ENCODE results near the gene ASB18.
A peak's percentile ranks its signal among the peaks of the same experiment; 100 is the strongest.
"Not testable (repeated sequence)": the region's sequence is repeated elsewhere in the genome, so short reads cannot be mapped to it uniquely, and the experiment has no call there.

ASB18 gene, protein sequence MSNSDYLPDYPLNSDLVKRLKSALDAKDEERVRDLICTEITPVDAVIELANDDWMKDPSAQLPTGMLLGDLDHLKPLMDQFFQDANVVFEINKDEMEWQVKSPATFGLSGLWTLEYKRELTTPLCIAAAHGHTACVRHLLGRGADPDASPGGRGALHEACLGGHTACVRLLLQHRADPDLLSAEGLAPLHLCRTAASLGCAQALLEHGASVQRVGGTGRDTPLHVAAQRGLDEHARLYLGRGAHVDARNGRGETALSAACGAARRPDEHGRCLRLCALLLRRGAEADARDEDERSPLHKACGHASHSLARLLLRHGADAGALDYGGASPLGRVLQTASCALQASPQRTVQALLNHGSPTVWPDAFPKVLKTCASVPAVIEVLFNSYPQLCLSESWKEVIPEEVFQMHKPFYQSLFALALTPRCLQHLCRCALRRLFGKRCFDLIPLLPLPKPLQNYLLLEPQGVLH

DNA sequence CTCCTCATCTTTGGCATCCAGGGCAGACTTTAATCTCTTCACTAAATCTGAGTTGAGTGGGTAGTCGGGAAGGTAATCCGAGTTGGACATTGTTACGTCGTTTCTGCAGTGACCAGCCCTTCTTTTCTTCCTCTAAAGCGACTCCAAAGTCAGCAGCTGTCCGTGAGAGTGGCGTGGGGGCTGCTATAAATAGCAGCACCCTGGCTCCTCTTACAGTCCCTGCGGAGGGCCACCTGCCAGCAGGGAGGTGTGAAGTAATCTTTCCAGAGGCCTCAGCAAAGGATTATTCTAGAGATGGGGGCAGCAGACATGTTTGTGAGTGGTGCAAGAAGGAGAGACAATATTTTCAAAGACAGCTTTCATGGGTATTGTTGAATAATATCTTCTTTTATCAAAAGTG is at the start of gene ASB18:
ASB18 (minus strand) TSS at position 151 of the 400 bp plus-strand sequence; CDS start at position 90, 61 bp downstream.
- no peak for DNase-seq

DNA sequence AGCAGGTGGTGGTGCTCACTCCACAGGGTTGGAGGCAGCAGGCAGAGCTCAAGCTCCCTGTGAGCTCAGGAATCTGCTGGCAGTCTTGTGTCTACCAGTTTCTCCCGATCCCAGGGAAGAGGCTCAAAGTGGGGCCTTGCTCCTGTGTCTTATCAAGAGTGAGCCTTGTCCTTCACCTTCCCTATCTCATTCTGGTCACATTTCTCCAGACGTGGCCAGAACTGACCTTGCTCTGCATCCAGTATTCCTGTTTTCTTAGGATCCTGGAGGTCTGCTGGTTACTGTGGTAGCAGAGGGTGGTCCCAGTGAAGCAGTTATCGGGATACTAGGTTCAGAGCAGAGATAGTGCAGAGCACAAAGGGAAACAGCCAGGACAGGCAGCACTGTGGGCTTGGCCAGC is 47.1 kb upstream of the ASB18 start:
- no peak for DNase-seq

GRCh38 chr2:236309669-236310029 is 45.4 kb upstream of the ASB18 start:
- DNase-seq = peak in 2 of 14 donors; percentile 12 to 20

DNA sequence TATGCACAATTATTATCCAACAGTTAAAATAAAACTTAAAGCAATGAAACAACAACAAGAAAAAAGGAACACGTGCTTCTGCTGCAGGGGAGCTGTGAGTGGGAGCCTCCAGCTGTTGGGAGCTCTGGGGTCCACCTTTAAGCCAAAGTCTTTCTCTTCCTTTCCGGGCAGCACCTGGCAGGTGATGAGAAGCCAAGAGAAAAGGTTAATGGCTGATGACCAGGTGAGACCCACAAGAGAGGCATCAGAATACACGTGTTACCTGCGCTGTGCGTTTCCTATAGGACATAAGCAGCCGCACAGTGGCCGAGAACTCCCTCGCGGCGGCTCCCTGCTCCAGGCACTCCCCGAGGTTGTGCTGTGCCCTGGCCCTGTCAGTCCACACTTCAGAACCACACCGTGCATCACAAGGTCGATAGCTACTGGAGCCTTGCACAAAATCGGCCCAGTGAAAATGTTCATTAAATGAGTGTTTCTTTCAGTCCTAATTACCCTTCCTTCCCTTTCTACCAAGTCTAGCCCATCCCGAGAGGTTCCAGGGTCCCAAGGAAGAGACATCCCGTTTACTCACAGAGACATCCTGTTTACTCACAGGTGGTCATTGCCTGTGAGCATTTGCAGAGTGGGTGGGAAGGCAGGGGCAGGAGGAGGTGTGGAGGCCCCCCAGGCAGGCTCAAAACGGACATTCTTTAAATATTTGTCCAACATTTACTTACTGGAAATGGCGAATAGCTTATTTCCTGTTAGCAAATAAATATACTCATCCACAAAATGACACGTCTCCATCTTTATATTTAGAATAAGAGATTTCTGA is 44.9 kb upstream of the ASB18 start:
- DNase-seq = no peak

GRCh38 chr2:236307641-236308040 is 43.4 kb upstream of the ASB18 start:
- no peak for DNase-seq

DNA sequence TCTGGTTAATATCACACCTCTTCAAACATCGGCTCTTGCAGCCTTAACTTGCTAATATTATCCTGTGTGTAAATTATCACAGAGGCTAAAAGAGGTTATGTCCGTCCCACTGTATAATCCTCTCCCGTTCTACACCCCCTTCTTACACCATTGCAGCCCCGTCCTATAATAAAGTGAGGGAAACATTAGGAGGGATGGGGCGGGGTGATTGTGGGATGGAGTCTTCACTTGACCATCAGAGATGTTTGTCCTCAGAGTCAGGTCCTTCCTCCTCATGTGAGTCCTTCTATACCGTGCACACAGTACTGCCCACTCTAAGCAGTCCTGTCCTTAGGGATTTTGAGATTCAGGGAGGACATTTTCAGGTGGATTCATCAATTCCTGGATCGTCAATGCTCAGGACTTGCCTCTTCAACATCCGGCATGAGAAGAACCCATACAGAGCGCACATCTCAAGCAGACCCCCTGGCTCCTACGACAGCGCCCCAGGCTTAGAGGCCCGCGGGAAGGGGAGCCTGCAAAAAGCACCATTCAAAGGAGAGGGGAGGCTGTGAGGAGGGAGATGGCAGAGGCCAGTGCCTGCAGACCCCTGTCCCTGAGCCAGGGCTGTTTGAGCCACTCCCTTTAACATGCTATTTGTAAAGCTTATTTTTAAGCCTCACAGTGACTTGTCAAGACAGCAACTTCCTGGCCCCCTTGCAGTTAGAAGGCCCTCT is 42.8 kb upstream of the ASB18 start:
- DNase-seq = no peak

- no peak for DNase-seq
These were observed 41.9 kb upstream of the ASB18 start for GRCh38 chr2:236305964-236306605.

DNA sequence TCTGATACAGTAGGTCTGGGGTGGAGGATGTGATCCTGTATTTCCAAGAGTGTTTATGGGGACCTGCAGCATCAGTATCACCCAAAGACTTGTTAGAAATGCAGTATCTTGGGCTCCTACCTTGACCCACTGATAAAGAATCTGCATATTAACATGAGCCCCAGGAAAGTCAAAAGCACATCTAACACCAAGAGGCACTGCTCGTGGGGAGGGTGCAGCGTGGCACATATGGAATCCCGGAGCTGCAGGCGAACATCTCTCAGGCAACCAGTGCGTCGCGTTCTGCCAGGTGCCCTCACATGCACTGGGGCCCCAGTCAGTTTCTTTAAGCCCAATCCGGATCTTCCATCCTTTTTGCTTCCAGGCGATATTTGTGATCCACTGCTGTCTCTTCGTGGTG is 41.3 kb upstream of the ASB18 start:
- DNase-seq = no peak

DNA sequence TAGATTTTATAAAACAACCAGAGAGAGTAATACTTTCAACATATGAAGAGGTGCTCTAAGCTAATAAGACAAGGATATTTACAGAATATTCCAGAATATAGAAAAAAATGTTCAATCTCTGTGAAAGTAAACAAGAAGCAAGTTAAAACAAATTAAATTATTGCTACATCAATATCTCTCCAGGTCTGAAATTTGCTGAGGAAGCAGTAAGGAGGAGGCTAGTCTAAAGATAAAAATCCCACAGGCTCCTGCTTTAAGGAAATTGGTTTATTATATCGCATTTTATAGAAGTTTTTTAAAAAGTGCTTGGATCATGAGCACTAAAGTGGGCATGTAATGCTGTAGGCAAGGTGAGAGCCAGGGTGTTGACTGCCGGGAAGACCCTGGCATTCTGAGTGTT is 39.7 kb upstream of the ASB18 start:
- DNase-seq = no peak

DNA sequence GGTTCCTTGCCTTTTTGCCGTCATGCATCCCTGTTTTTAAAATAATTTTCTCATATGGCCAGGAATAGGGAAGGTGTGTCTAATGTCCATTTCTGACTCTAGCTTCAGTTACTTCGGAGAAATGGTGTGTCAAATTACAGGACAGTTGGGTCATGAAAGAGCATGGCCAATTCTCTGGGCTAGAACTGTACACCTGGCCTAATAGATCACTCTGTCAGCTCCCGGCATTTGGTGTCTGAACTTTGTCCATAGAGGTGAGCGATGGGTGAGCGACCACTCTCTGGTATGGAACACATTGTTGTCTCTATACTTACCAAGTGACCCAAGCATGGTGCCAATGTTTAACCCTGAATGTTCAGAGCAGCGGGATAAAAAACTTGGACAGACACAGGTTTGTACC is 38.3 kb upstream of the ASB18 start:
- no peak for DNase-seq

GRCh38 chr2:236298924-236299475 is 34.8 kb upstream of the ASB18 start:
- peak in 5 of 14 donors; percentile 11 to 51 (median 22) for DNase-seq

- no peak for DNase-seq
These were observed 31.3 kb upstream of the ASB18 start for GRCh38 chr2:236295481-236295880.

DNA sequence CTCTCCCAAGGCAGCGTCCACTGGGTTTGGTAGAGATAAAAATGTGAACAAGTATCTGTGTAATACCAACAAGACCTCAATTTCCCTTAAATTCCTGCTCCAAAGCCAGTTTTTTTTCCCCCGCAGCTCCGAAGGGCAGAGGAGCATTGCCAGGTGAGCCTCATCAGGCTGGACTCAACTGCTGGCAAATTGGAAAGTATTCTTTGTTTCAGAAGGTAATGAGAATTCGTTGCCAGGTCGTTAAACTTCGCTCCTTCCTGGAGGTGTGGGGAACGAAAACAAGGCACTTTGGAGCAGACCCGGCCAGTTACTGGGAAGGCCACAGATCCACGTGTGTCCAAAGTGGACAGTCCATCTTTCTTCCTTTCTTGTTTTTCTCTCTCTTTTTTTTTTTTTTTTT is 30.4 kb upstream of the ASB18 start:
- no peak for DNase-seq

DNA sequence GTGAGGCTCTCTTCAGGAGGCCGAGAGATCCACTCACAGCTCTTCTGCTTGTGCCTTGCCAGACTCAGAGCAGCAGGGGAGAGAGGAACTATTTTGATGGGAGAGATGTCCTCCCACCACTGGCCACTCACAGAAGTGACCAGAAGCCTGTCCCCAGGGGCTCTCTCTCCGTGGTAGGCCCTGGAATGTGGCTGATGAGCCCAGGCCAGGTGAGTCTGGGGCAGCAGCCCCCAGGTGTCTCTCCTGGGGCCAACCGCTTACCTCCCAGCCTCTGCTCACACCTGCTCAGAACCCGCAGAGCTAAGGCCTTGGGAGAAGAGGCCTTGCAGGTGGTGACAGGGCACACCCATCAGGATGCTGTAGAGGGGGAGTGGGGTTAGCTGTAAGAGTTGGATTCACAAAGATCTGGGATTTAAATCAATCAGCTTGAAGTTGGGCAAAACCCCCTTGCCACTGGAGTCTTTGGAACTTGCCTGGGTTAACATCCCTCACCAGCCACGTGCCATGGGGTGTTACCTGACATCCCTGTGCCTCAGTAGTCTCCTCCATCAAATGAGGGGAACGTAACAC is 29.1 kb upstream of the ASB18 start:
- no peak for DNase-seq

GRCh38 chr2:236291911-236292310 is 27.7 kb upstream of the ASB18 start:
- no peak for DNase-seq

- no peak for DNase-seq
These were observed 27.3 kb upstream of the ASB18 start for GRCh38 chr2:236291476-236291875.

DNA sequence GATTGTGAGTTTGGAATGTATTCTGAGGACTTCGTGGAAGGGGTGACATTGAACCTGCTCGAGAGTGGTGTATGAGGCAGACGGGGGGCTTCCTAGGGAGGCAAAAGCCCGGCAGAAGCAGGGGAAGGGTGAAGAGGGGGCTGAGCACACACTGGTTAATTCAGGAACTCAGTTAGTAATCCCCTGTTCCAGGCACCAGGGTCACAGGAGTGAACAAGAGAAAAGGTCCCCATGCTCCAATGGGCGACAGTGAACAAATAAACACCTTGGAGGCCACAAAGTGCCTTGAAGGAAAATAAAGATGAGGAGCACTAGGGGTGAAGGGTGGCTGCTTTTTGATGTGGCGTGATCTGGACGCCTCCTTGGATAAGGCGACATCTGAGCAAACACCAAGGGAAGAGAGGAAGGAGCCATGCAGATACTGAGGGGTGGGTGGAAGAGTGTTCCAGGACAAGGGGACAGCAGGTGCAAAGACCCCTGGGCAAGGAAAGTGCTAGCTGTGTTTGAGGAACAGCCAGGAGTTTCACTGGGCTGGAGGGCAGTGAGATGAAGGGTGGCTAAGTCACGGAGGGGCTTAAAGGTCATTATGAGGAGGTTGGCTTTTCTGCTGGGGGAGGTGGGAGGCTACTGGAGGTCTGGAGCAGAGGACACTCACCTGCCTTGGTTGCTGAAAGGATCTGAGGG is 26.7 kb upstream of the ASB18 start:
- no peak for DNase-seq

DNA sequence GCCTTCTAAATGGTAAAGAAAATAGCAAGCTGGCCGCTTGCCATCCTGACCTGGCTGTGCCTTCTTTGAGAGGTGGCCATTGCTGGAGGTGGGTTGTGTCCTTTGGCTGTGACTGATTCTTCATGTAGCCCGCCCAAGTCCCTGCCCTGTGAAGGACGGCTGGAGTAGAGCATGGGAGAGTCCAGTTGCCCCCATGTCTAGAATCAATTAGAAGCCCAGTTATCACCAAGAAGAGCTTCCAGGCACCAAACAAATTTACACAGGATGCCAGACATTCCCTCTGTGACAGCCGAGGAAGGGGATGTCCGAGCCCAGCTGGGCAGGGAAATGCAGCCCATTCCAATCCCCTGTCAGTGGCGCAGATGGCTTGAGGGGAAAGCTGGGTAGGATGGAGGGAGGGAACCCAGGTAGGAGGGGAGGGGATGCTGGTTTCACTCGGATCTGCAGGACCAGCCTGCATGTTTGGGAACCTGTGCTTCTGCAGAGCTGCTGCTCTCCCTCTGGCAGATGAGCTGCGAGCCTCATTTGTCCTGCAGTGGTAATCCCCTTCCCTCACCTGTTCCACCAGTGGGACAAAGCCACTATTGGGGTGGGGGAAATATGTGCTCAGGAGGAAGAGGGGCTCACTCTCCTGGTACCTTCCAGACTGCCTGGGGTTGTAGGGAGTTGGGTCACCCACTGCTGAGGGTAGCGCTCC is 25.7 kb upstream of the ASB18 start:
- no peak for DNase-seq

DNA sequence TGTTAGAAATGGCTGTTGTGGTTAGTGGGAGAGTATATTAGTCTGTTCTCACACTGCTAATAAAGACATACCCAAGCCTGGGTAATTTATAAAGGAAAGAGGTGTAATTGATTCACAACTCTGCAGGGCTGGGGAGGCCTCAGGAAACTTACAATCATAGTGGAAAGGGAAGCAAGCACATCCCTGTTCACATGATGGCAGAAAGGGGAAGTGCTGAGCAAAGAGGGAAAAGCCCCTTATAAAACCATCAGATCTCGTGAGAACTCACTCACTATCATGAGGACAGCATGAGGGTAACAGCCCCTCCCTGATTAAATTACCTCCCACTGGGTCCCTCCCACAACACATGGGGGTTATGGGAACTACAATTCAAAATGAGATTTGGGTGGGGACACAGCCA is 24.2 kb upstream of the ASB18 start:
- not testable (repeated sequence) for DNase-seq

DNA sequence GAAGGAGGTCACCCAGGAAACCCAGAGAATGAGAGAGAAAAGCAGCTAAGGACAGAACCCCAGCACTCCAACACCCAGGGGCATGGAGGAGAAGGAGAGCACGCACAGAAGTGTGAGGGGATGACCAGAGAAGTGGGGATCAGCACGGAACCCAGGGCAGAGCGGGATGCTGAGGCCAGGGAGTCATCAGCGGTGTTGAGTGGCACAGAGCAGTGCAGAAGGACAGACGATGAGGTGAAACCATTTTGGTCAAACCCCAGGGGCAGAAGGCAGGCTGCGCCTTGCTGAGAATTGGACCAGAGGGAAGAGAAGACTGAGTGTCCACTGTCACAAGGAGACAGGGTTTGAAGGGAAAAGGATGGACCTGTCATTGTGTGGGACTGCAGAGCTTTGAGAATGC is 23.4 kb upstream of the ASB18 start:
- DNase-seq = no peak
